HepG2 (cell line): ENCODE results near the gene ARMC3. TPM values are rescaled to one million over a fixed set of nuclear protein-coding genes. Genes with fewer than 3 reads are reported as not detected.

Experiments used
- ATAC-seq: fragments of 200-7000 bp; cut with Tn5 transposase; 3 replicates; pipeline ENCODE4 v1.9.1; 2020; ENCODE audit warnings: mild to moderate bottlenecking, moderate library complexity
- BruUV-seq: library from RNA; stranded (reverse); fragments of 400-500 nt; replicated peaks from 2 replicates; lab custom pipeline; 2021; lab: Mats Ljungman, UMichigan
- CTCF ChIA-PET: fragments of 300-600 bp; formaldehyde crosslinking; extraction: SDS; loops from one replicate; lab custom pipeline; 2021; ENCODE audit warnings: low total read pairs, inconsistent platforms, low intra/inter-chr PET ratio; lab: Yijun Ruan, JAX
- POLR2A ChIA-PET: fragments of 350-600 bp; sonication (Branson Sonifier 250); formaldehyde crosslinking; loops from one replicate; lab custom pipeline; 2020; ENCODE audit warnings: antibody characterized with exemption, inconsistent platforms; lab: Yijun Ruan, JAX
- DNase-seq: peaks from one replicate; pipeline ENCODE4 v3.0.0-alpha.2; 2015; ENCODE audit warnings: low spot score
- FAIRE-seq: peaks from 3 replicates; lab custom pipeline; 2011; peaks lifted over from hg19 to GRCh38; lab: Jason Lieb, UNC
- H2AFZ ChIP-seq: one replicate; pipeline ENCODE4 v1.6.1; 2011; ENCODE audit warnings: low read length, inconsistent platforms
- H3K27ac ChIP-seq: fragments of 300-600 bp; 3 replicates; pipeline ENCODE4 v1.8.0; 2011; ENCODE audit warnings: mixed run types, mild to moderate bottlenecking, mixed read lengths, low read length, inconsistent platforms; ENCODE audit not compliant: insufficient read depth; ENCODE audit errors: extremely low read length
- H3K27me3 ChIP-seq, 2 experiments: fragments of 200-600 bp in 1 of 2; 2 replicates in 1 of 2; 3 replicates in 1 of 2; pipeline versions ENCODE4 v1.6.0 to v1.8.0; 2011; ENCODE audit warnings: low read length in 2 of 2, mild to moderate bottlenecking in 2 of 2, moderate library complexity in 2 of 2, inconsistent platforms in 1 of 2; ENCODE audit not compliant: insufficient read depth in 2 of 2, control insufficient read depth in 1 of 2
- H3K36me3 ChIP-seq, 2 experiments: fragments of 200-600 bp in 1 of 2; replicated peaks in 1 of 2; 2 replicates in 1 of 2; 3 replicates in 1 of 2; pipeline versions ENCODE4 v1.5.1 to v1.8.0; 2011; ENCODE audit warnings: low read length in 2 of 2, inconsistent platforms in 1 of 2; ENCODE audit not compliant: insufficient read depth in 2 of 2, control insufficient read depth in 1 of 2
- H3K4me1 ChIP-seq: 2 replicates; pipeline ENCODE4 v1.5.1; 2012; ENCODE audit warnings: low read length, inconsistent platforms; ENCODE audit not compliant: insufficient read depth
- H3K4me2 ChIP-seq: 2 replicates; pipeline ENCODE4 v1.6.0; 2011; ENCODE audit warnings: low read depth, low read length, inconsistent platforms
- H3K4me3 ChIP-seq, 3 experiments: fragments of 200-600 bp in 1 of 3; sonication (generic), shearing (Covaris generic) in 1 of 3; replicated peaks in 1 of 3; 2 replicates each; pipeline ENCODE4 v1.5.1; 2011 to 2016; ENCODE audit warnings: low read length in 3 of 3, inconsistent platforms in 2 of 3, low read depth in 2 of 3, mild to moderate bottlenecking in 2 of 3, control low read depth in 1 of 3, mixed read lengths in 1 of 3; ENCODE audit not compliant: insufficient read depth in 1 of 3
- H3K79me2 ChIP-seq: one replicate; pipeline ENCODE4 v1.6.1; 2011; ENCODE audit warnings: low read length, inconsistent platforms; ENCODE audit not compliant: insufficient read depth
- H3K9ac ChIP-seq: 2 replicates; pipeline ENCODE4 v1.6.0; 2011; ENCODE audit warnings: mild to moderate bottlenecking, low read depth, low read length, inconsistent platforms; ENCODE audit not compliant: insufficient read depth
- H3K9me3 ChIP-seq: 2 replicates; pipeline ENCODE4 v1.5.1; 2012; ENCODE audit warnings: mild to moderate bottlenecking, low read length
- H4K20me1 ChIP-seq: 2 replicates; pipeline ENCODE4 v1.6.0; 2011; ENCODE audit warnings: inconsistent platforms, mild to moderate bottlenecking, low read length, moderate library complexity; ENCODE audit not compliant: insufficient read depth
- ARHGAP35 ChIP-seq: sonication (generic); formaldehyde crosslinking; IDR thresholded peaks from 2 replicates; pipeline ENCODE4 v1.9.0; 2022; ENCODE audit warnings: mild to moderate bottlenecking, inconsistent platforms, moderate library complexity, missing genetic modification reagents, borderline replicate concordance
- ATAD3A ChIP-seq: sonication (generic); formaldehyde crosslinking; IDR thresholded peaks from 2 replicates; pipeline ENCODE4 v1.4.0; 2020; ENCODE audit warnings: missing genetic modification reagents
- DNMT3B ChIP-seq: conservative IDR thresholded peaks from 2 replicates; pipeline ENCODE4 v1.6.1; 2016; ENCODE audit warnings: missing biosample characterization, control low read depth
- PLRG1 ChIP-seq: fragments of 450-650 bp; conservative IDR thresholded peaks from 2 replicates; pipeline ENCODE4 v1.6.1; 2016
- ZNF354B ChIP-seq: sonication (generic); formaldehyde crosslinking; IDR thresholded peaks from 2 replicates; pipeline ENCODE4 v1.8.0; 2022; ENCODE audit warnings: mild to moderate bottlenecking, missing genetic modification reagents
- ZNF484 ChIP-seq: sonication (generic); formaldehyde crosslinking; IDR thresholded peaks from 2 replicates; pipeline ENCODE4 v1.5.1; 2020; ENCODE audit warnings: mild to moderate bottlenecking, low read depth, missing genetic modification reagents, borderline replicate concordance
- ZNF577 ChIP-seq: sonication (generic); formaldehyde crosslinking; IDR thresholded peaks from 2 replicates; pipeline ENCODE4 v1.4.0; 2020; ENCODE audit warnings: mild to moderate bottlenecking, low read depth, missing genetic modification reagents, borderline replicate concordance
- ZNF713 ChIP-seq: sonication (generic); formaldehyde crosslinking; IDR thresholded peaks from 2 replicates; pipeline ENCODE4 v1.4.0; 2020; ENCODE audit warnings: mild to moderate bottlenecking, missing genetic modification reagents
- WGBS: methylation state at CpG from one replicate; pipeline ENCODE4 v1.1.6; 2017; ENCODE audit warnings: low lambda C conversion rate; 5-methylcytosine and 5-hydroxymethylcytosine counted together
- in situ Hi-C: cut with HindIII; loops from 2 replicates; pipeline ENCODE4 v1.10.0; 2017; ENCODE audit warnings: low pct_unique_long_range_greater_than_20kb; ENCODE audit not compliant: extremely low pct_ligation_motif_present
- intact Hi-C: fragments of 100-400 bp; cut with micrococcal nuclease; formaldehyde crosslinking; loops from one replicate; pipeline ENCODE4 v1.10.0; 2022; ENCODE audit not compliant: unreplicated experiment
- polyA plus RNA-seq, 8 experiments: library from polyadenylated mRNA; depleted of rRNA in 3 of 8; stranded (reverse) in 7 of 8; unstranded in 1 of 8; fragments of >200 nt; fragmentation: Illumina TruSeq in 4 of 8; extraction: Trizol in 4 of 8; gene quantifications; 2 replicates each; pipeline versions ENCODE4 v1.2.1 to v1.2.3, GENCODE V29; 2011 to 2016; ENCODE audit warnings: low read depth in 4 of 8, missing spikeins in 1 of 8, mixed read lengths in 1 of 8; ENCODE audit not compliant: insufficient read depth in 1 of 8
- total RNA-seq, 5 experiments: library from RNA; depleted of rRNA; stranded (reverse); fragments of >200 nt; fragmentation: Illumina TruSeq; extraction: Trizol; gene quantifications; 2 replicates each; pipeline ENCODE4 v1.2.3, GENCODE V29; 2016; ENCODE audit warnings: low read depth in 1 of 5
- TF ChIP-seq, protein P1 (sequence below): sonication (generic); formaldehyde crosslinking; IDR thresholded peaks from 2 replicates; pipeline ENCODE4 v1.5.0; 2020; ENCODE audit warnings: missing genetic modification reagents
- TF ChIP-seq, protein P2 (sequence below): sonication (generic); formaldehyde crosslinking; conservative IDR thresholded peaks from 2 replicates; pipeline ENCODE4 v1.8.0; 2022; ENCODE audit warnings: low read depth, missing genetic modification reagents
- TF ChIP-seq, protein P3 (sequence below): sonication (generic); formaldehyde crosslinking; IDR thresholded peaks from 2 replicates; pipeline ENCODE4 v1.8.0; 2022; ENCODE audit warnings: mild to moderate bottlenecking, missing genetic modification reagents; ENCODE audit not compliant: insufficient replicate concordance

The ARMC3 gene
- total and polyA plus RNA-seq, 2 of the 13 experiments (the other 11 are each of a cell fraction or from before 2014, with no cell fraction given): not detected

DNA sequence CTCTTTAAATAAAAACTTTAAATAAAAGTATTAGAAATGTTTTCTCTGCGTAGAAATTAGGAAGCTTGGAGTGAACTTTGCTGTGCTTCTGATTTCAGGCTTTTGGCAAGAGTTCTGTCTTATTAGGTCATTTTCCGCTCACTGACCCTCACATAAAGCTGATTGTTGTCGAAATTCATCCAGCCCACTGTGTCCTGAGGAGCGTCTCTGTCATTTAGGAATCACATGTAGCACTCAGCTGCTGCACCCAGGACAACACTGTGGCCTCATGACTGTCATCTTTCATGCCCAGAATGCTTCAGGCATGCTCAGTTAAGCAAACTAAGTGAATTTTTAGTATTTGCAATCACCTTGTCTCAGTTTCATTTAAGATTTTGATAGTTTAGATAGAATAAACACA, 109.7 kb downstream of the ARMC3 start:
- H3K4me1 ChIP-seq: no peaks in the 10 kb centered on the region
- no peak overlapping the region for H3K4me3 ChIP-seq
- in situ Hi-C loops: no loop called here
- no peak for ATAC-seq
- FAIRE-seq: no peak
- H2AFZ ChIP-seq: no peak overlapping the region
- intact Hi-C loops: no loop called here
- no peaks in the 10 kb centered on the region; a peak in 1 of 5 replicates for H3K27me3 ChIP-seq
- no peaks in the 10 kb centered on the region for H4K20me1 ChIP-seq
- DNase-seq: no peak
- no peaks in the 10 kb centered on the region for H3K36me3 ChIP-seq
- H3K9me3 ChIP-seq: no peaks in the 10 kb centered on the region
- TF ChIP-seq, protein P1, sequence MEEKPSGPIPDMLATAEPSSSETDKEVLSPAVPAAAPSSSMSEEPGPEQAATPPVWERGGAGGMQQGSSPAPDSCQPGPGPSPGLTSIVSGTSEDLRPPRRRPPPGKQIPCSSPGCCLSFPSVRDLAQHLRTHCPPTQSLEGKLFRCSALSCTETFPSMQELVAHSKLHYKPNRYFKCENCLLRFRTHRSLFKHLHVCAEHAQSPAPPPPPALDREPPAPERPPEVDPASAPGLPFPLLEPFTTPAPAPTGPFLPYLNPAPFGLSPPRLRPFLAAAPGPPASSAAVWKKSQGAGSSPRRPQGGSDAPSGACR: no peak
- no peak for TF ChIP-seq ZNF577
- TF ChIP-seq, protein P2, sequence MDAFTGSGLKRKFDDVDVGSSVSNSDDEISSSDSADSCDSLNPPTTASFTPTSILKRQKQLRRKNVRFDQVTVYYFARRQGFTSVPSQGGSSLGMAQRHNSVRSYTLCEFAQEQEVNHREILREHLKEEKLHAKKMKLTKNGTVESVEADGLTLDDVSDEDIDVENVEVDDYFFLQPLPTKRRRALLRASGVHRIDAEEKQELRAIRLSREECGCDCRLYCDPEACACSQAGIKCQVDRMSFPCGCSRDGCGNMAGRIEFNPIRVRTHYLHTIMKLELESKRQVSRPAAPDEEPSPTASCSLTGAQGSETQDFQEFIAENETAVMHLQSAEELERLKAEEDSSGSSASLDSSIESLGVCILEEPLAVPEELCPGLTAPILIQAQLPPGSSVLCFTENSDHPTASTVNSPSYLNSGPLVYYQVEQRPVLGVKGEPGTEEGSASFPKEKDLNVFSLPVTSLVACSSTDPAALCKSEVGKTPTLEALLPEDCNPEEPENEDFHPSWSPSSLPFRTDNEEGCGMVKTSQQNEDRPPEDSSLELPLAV (CRISPR knock-in tag): no peak
- TF ChIP-seq ZNF713 (CRISPR knock-in tag): no peak
- TF ChIP-seq, protein P3, sequence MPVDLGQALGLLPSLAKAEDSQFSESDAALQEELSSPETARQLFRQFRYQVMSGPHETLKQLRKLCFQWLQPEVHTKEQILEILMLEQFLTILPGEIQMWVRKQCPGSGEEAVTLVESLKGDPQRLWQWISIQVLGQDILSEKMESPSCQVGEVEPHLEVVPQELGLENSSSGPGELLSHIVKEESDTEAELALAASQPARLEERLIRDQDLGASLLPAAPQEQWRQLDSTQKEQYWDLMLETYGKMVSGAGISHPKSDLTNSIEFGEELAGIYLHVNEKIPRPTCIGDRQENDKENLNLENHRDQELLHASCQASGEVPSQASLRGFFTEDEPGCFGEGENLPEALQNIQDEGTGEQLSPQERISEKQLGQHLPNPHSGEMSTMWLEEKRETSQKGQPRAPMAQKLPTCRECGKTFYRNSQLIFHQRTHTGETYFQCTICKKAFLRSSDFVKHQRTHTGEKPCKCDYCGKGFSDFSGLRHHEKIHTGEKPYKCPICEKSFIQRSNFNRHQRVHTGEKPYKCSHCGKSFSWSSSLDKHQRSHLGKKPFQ (CRISPR knock-in tag): no peak
- TF ChIP-seq PLRG1: no peak
- no peak for TF ChIP-seq ATAD3A
- TF ChIP-seq ARHGAP35 (CRISPR knock-in tag): no peak
- TF ChIP-seq DNMT3B (CRISPR knock-in tag): no peak
- TF ChIP-seq ZNF484 (CRISPR knock-in tag): no peak
- TF ChIP-seq ZNF354B (CRISPR knock-in tag): no peak
- ChIA-PET CTCF (no interaction called here), POLR2A (no interaction called here)
- 42% methylated on average over 4 of the region's 4 CpGs for WGBS
- BruUV-seq: no TSS peak
- H3K4me2 ChIP-seq: no peak overlapping the region
- H3K79me2 ChIP-seq: no peaks in the 10 kb centered on the region
- H3K9ac ChIP-seq: no peak overlapping the region
- H3K27ac ChIP-seq: no peak overlapping the region
